ENCODE results near the gene SCIMP. TPM values are rescaled to one million over a fixed set of nuclear protein-coding genes. Genes with fewer than 3 reads are reported as not detected.

SCIMP gene
- not detected in 2 replicates for total RNA-seq

DNA sequence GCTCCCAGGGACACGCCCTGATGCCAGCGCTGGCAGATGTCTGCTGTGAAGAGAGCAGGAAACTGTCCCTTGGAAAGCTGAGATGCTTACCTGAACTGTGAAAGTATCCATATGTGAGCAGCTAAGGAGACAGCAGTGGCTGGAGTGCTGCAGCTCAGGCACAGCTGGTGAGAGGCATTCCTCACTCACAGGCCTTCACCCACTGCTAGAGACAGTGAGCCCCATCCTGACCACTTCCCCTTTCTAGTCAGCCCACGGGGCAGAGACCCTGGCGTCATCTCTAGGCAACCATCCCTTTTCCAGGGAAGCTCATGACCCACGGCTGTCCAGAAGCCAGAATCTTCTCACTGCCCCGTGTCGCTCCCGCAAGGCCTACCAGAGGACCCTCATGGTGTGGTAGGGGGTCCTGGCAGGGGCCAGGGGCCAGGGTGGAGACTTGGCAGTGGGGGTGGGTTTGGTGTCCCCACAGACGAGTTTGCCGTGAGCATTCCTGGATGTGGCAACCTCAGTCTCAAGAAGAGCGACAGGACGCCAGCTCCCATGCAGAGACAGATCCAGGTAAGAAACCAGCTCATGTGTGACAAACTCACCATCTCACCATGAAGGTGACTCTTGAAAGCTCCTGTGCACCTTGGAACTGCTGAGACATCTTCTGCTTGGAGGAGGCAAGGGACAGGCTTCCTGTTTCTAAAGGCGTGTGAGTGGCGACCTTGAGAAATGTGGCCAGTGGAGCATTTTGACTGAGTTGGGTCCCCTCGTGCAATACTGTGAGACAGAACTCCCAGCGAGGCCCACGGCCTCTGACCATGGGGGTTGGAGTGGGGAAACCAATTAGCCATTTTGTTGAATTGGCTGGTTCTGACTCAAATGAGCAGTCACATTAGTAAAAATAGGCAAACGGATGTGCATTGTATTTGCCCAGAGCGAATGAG is at the start of gene SCIMP:
SCIMP (minus strand) TSS at position 216 of the 932 bp plus-strand sequence; CDS start at position 111, 105 bp downstream.
- TF ChIP-seq, protein P1, sequence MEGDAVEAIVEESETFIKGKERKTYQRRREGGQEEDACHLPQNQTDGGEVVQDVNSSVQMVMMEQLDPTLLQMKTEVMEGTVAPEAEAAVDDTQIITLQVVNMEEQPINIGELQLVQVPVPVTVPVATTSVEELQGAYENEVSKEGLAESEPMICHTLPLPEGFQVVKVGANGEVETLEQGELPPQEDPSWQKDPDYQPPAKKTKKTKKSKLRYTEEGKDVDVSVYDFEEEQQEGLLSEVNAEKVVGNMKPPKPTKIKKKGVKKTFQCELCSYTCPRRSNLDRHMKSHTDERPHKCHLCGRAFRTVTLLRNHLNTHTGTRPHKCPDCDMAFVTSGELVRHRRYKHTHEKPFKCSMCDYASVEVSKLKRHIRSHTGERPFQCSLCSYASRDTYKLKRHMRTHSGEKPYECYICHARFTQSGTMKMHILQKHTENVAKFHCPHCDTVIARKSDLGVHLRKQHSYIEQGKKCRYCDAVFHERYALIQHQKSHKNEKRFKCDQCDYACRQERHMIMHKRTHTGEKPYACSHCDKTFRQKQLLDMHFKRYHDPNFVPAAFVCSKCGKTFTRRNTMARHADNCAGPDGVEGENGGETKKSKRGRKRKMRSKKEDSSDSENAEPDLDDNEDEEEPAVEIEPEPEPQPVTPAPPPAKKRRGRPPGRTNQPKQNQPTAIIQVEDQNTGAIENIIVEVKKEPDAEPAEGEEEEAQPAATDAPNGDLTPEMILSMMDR (IDR thresholded peaks at IDR 0.05; ENCODE audit: insufficient read depth, low read depth, low read length) = no peak
- no peak for DNase-seq (ENCODE audit: low read depth)
- H3K4me3 ChIP-seq (ENCODE audit: low read depth, low read length) = no peak within 1 kb of the TSS

DNA sequence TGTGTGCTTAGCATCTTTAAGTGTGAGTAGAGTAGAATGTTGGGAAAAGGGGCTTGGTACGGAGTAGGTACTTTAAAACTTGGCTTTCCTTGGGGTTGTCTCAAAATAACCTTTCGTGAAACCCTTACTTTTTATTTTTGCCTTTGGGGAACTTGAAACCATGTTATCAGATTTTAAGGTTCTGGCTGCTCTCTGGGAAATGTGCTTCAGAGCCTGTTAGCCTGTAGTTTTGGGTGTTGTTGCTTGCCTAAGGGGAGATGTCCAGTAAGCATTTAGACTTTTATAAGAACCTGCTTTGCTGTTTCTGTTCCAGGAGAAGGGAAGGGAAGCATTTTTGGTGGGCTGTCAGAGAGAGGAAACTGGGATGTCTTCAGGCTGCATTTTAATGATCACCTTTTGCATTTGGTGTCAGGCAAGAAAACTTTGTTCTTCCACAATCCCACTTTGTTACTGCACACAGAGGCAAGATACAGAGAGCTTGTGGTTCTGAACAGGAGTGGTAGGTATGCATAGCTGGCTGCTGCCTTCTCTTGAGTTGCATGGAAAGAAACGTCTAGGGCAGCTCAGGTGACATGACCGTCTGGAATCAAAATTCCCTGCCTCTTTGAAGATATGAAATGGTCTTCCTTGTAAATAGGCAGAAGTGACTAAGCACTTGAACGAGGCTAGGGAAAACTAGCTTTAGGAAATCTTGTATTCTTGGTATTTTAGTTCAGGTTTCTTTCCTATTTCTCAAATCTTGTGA is 49.1 kb upstream of the SCIMP start:
- DNase-seq (ENCODE audit: low read depth) = no peak
- peak overlapping the region; percentile 73 for H3K4me3 ChIP-seq (ENCODE audit: low read depth, low read length)
- TF ChIP-seq, protein P1 (IDR thresholded peaks at IDR 0.05; ENCODE audit: insufficient read depth, low read depth, low read length) = no peak

DNA sequence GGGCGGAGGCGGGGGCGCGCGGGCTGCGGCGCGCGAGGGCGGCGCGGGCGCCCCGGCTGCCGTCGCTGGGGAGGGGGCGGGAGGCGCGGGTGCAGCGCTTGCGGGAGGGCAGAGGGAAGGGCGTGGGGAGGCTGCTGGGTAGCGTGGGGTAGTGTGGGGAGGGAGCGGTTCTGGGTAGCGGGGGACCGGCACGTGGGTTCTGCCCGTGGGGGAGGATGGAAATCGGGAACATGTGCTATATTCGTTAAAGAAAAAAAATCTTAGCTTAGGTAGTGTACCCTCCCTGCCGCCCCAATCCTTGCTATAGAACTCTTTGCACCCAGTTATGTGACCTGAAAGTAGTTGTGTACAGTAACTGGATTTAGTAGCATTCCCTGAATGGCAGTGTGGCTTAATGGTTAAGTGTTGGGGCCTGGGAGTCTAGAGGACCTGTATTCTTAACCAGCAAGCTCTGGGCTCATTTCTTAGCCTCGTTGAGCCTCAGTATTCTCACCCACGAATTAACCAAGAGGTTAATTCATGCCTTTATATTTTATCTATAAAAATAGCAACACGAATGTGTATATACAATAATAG is 48.1 kb upstream of the SCIMP start:
- TF ChIP-seq, protein P1 (IDR thresholded peaks at IDR 0.05; ENCODE audit: insufficient read depth, low read depth, low read length) = no peak
- peak overlapping the region; percentile 73 for H3K4me3 ChIP-seq (ENCODE audit: low read depth, low read length)
- peak; percentile 29 for DNase-seq (ENCODE audit: low read depth)

DNA sequence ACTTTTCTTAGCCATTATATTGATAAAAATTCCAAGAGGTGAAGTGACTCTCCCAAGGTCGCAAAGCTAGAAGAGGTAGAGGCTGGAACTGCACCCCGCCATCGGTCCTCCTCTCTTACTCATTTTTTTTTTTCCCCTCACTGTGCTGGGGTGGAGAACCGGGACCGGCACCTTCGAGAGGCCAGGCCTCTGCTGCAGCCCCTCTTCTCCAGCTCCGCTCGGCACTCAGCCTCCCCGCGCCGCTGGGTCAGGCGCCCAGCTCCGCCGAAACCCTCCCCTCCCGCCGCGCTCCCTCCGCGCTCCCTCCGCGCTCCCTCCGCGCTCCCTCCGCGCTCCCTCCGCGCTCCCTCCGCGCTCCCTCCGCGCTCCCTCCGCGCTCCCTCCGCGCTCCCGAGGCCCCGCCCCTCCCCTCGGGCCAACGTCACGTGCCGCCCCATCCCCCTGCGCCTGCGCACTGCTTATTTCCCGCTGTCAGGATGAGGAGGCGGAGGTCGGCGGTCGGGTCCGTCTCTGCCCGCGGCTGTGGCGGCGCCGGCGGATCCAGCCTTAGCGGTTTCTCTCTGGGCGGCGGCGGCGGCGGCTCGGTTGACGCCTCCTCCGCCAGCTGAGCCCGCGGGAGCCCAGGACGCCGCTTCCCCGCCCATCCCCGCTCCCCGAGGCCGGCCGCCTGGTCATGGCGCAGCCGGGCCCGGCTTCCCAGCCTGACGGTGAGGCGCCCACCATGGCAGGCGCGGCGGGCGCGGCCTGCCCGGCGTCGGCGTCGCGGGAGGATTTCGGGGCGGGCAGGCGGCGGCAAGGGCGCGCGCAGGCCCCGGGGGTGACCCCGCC is 47.4 kb upstream of the SCIMP start, which contains the start of gene RABEP1:
RABEP1 (plus strand) TSS at position 471 of the 828 bp plus-strand sequence; CDS start at position 674, 203 bp downstream.
- DNase-seq (ENCODE audit: low read depth) = peak; percentile 93
- TF ChIP-seq, protein P1 (IDR thresholded peaks at IDR 0.05; ENCODE audit: insufficient read depth, low read depth, low read length) = no peak

DNA sequence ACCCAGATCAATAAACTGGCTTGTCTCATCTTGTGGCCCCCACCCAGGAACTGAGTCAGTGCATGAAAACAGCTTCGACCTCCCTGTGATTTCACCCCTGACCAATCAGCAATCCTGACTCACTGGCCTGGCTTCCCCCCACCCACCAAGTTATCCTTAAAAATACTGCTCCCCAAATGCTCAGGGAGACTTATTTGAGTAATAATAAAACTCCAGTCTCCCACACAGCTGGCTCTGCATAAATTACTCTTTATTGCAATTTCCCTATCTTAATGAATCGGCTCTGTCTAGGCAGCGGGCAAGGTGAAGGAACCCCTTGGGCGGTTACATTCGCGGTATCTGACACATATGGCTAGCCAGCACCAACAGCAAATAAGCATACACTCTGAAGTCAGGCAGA is 37.7 kb upstream of the SCIMP start:
- no peak overlapping the region for H3K4me3 ChIP-seq (ENCODE audit: low read depth, low read length)
- no peak for DNase-seq (ENCODE audit: low read depth)
- TF ChIP-seq, protein P1 (IDR thresholded peaks at IDR 0.05; ENCODE audit: insufficient read depth, low read depth, low read length) = no peak

More for the DNA sequence above, 47.4 kb upstream of the SCIMP start, which contains the start of gene RABEP1:
- peak within 1 kb of the TSS; percentile 73 for H3K4me3 ChIP-seq (ENCODE audit: low read depth, low read length)
